NCI-H446 treated with DMSO at 0.1 percent for 48 hours (cell line): Measurements from ENCODE around the gene PPFIA2.
A peak's percentile ranks its signal among the peaks of the same experiment; 100 is the strongest.
"Not testable (repeated sequence)": the region's sequence is repeated elsewhere in the genome, so short reads cannot be mapped to it uniquely, and the experiment has no call there.

Experiments
- DNase-seq: peaks from one replicate; lab custom pipeline; 2025; lab: John Stamatoyannopoulos, UW

The PPFIA2 gene

GRCh38 chr12:81668475-81668874 is 90.7 kb downstream of the PPFIA2 start:
- peak; percentile 79 for DNase-seq

- DNase-seq, result not testable (repeated sequence)
These were observed 99.8 kb downstream of the PPFIA2 start for GRCh38 chr12:81659310-81659709.

- peak; percentile 61 for DNase-seq
These were observed 114.6 kb downstream of the PPFIA2 start for GRCh38 chr12:81644503-81644902.

- DNase-seq, result no peak
These were observed 120.0 kb downstream of the PPFIA2 start for GRCh38 chr12:81639196-81639595.

- DNase-seq, result no peak
These were observed 126.0 kb downstream of the PPFIA2 start for GRCh38 chr12:81633127-81633526.

- peak; percentile 63 for DNase-seq
These were observed 131.6 kb downstream of the PPFIA2 start for GRCh38 chr12:81627336-81628189.

- DNase-seq, result no peak
These were observed 132.7 kb downstream of the PPFIA2 start for GRCh38 chr12:81626406-81626805.

- DNase-seq, result peak; percentile 63
These were observed 141.2 kb downstream of the PPFIA2 start for GRCh38 chr12:81617915-81618314.

- no peak for DNase-seq
These were observed 144.0 kb downstream of the PPFIA2 start for GRCh38 chr12:81615026-81615588.

GRCh38 chr12:81610955-81611889 is 147.9 kb downstream of the PPFIA2 start:
- DNase-seq, result no peak

GRCh38 chr12:81597928-81598604 is 161.1 kb downstream of the PPFIA2 start:
- DNase-seq, result peak; percentile 84

GRCh38 chr12:81596558-81596957 is 162.6 kb downstream of the PPFIA2 start:
- peak; percentile 37 for DNase-seq

GRCh38 chr12:81591256-81591655 is 167.9 kb downstream of the PPFIA2 start:
- DNase-seq, result no peak

- not testable (repeated sequence) for DNase-seq
These were observed 168.4 kb downstream of the PPFIA2 start for GRCh38 chr12:81590703-81591102.

- DNase-seq, result no peak
These were observed 170.7 kb downstream of the PPFIA2 start for GRCh38 chr12:81588235-81589008.

- DNase-seq, result no peak
These were observed 173.4 kb downstream of the PPFIA2 start for GRCh38 chr12:81585787-81586186.

GRCh38 chr12:81573228-81573627 is 185.9 kb downstream of the PPFIA2 start:
- DNase-seq, result peak; percentile 32

GRCh38 chr12:81572411-81572810 is 186.7 kb downstream of the PPFIA2 start:
- DNase-seq, result peak; percentile 21

GRCh38 chr12:81570234-81570633 is 188.9 kb downstream of the PPFIA2 start:
- DNase-seq, result peak; percentile 22

- no peak for DNase-seq
These were observed 194.9 kb downstream of the PPFIA2 start for GRCh38 chr12:81564237-81564636.

GRCh38 chr12:81558031-81558430 is 201.1 kb downstream of the PPFIA2 start:
- DNase-seq, result no peak
